GM19463 (cell line): ENCODE data around the gene KCNMA1.

Experiments used
- ATAC-seq: cut with Tn5 transposase; IDR thresholded peaks from one replicate; pipeline ENCODE4 v1.9.1; 2021; ENCODE audit warnings: mild to moderate bottlenecking, moderate library complexity; ENCODE audit not compliant: unreplicated experiment

The KCNMA1 gene

DNA sequence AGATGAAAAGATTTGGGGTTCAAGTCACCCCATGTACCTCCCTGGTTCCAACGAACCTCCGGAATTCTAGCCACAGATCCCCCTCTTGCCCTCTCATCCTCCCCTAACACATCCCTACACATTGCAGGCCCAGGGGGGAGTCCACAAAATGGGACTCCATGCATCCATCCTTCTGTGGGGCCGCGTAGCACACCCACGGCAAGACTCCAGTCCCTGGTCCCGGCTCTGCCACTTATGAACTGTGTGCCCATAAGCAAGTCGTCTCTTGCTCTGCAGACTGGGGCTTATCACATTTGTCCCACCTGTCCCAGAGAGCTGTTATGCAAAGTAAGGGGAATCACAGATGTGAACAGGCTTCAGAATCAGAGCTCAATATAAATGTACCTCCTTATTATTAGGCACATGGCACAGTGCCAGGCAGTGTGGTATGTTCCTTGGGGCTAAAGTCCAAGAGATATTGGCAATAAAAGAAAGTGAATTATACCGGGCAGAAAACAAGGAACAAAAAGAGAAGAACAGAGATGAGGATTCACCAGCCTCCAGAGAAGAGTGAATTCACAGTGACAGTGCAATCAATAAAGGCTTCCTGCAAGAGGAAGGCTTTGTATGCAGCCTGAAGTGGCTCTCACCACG is 73.9 kb downstream of the KCNMA1 start:
- ATAC-seq, result no peak

DNA sequence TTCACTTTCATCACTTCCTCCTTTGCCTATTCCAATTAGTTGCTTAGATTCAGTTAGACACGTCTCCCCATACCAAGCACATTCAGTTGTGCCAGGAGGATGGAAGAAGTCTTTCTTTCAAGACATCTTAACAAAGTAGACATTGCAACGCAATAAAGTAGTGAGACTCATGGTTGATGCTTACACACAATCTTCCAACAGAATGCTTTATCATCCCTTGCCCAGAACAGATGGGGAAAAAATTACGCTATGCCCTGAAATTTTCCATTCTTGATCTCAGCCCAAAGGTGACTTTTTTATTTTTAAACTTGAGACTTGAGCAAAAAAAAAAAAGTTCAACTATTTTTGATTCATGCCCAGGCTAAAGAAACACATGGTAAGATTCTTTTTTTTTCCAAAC is 74.9 kb downstream of the KCNMA1 start:
- ATAC-seq, result no peak

DNA sequence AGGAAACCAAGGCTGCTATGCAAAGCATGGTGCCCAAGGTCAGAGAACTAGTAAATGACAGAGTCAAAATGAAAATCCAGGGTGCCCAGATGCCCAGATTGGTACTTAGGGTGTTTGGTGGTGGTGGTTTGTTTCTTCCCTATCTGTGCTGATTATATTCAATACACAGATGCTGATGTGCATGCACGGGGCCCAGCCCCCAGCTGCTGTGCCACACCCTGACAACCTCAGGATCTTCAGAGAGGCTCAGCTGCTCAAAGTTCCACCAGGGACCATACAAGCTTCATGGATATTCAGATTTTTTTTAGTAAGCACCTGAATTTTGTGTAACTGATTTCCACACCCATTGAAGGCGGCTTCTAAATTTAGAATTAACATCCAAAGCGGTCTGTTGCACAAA is 75.6 kb downstream of the KCNMA1 start:
- no peak for ATAC-seq

DNA sequence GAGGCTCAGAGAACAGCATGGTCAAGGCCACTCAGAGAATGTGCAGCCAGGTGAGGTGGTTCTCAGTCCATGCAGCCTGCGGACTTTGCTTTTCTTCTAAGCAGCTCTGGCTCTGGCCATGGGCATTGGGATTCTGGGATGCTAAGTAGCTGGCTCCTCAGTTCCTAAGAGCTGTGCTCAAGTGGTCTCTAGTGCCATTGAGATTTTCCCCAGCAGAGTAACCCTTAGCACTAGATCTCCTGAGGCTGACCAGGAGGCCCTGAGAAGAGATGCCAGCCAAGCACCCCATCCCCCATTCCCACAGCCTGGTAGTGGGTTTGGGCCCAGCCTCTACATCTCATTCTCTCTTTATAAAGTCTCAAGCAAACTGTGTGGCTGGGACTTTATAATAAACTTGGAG is 77.1 kb downstream of the KCNMA1 start:
- ATAC-seq, result no peak

DNA sequence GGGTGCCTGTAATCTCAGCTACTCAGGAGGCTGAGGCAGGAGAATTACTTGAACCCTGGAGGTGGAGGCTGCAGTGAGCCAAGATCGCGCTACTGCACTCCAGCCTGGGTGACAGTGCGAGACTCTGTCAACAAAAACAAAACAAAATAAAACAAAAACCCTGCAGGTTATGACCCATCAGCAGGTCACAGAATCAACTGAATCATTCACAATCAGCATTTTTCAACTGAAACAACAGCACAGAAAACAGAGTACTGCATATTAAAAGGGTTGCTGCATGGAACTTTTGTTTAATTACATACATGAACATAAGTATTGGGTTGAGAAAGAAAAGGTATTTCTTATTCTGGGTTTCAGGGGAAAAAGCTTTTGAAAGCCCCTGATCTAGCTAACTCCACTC is 77.6 kb downstream of the KCNMA1 start:
- no peak for ATAC-seq

DNA sequence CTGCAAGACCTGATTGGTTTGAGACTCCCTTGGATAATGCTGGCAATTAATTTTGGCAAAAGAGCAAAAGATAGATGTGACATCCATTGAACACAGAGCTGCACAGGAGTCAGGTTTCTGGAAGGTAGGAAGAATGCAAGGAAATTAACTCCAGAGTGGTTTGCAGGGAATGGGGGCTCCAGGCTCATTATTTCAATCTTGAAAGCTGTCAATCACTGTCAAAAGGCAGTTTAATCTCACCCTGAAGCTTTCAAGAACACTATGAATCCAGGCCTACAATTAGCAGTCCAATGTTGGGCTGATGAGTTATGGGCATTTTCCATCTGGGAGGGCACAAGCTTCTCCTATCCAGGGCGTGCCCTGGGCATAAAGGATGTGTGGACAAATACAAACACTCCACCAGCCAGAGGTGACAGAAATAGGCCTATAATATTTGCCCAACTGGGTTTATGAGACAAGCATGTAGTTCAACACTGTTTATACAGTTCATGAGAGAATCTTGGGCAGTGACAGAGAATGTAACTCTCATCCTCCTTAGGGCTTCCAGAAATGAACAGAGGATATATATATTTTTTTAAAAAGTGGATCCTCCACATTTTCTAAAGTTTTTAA is 80.5 kb downstream of the KCNMA1 start:
- no peak for ATAC-seq

DNA sequence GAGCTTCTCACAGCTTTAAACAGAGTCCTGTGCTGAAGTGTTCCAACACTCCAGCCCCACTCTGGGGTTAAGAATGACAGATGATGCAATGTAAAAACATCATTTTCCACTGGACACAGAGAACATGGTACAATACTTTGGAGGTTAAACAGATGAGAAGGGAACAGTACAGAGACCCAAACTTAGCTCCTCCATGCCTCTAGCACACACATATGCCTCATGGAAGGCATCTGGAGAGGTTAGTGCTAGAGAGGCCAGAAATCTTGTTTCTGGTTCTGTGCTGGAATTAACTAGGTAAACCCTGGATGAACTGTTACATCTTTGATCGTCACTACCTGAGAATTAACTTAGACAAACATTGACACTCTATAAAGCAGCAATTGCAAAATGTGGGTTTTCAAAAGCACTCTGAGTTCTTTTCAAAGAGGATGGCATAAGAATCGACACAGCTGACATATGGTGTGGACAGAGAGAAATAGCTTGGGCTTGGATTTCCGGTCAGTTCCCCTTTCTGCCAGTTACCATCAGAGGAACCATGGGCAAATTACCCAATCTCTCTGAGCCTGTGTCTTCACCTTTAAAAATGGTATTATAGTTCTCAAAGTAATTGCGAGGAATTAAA is 81.9 kb downstream of the KCNMA1 start:
- ATAC-seq, result no peak

DNA sequence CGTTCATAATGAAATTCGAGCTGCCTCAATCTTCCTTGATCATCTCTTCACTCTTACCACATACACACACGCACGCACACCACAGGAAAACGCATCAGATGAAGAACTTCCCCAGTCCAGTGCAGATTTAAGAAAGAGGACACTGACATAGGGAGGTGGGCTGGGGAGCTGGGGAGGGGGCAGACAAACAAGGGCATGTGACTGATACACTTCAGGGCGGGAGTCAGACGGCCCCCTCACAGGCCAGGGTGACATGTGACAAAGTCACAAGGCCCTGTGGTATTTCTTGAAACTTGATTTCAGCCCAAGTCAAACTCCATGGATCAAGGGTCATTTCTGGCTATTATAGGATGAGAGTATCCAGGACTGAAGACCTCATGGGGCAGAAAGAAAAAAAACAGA is 82.6 kb downstream of the KCNMA1 start:
- ATAC-seq, result no peak

DNA sequence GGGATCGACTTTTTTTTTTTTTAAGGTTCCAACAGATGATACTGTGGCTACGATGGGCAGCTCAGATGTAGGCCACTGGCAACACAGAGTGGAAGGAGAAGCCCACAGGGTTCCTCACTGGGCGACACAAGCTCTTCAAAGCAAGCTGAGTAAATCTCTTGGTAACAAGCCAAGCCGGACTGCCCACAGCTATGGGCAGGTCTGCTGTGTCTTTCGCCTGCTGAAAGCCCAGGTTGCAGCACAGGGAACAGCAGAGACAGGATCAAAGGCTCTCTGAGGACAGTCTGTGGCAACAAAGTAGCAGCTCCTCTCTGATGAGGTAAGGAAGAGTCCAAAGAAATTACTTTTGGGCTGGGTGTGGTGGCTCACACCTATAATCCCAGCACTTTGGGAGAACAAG is 83.6 kb downstream of the KCNMA1 start:
- ATAC-seq, result no peak

DNA sequence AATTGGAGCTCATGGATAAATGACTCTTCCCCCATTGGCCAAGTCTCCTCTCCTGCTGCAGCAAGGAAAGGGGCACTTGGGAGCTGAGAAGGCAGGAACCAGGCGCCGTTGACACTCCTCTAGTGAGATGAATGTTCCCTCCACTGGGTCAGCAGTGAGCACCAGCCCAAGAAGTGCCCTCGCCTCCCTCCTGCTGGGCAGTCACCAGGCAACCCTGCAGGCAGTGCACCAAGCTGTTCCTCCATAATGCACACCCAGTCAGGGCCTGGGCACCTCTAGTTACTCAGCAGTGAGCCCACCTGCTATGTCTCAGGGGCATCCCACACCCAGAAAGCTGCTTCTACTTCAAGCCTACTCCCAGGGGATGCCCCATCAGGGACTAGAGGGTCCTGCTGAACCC is 84.3 kb downstream of the KCNMA1 start:
- no peak for ATAC-seq

DNA sequence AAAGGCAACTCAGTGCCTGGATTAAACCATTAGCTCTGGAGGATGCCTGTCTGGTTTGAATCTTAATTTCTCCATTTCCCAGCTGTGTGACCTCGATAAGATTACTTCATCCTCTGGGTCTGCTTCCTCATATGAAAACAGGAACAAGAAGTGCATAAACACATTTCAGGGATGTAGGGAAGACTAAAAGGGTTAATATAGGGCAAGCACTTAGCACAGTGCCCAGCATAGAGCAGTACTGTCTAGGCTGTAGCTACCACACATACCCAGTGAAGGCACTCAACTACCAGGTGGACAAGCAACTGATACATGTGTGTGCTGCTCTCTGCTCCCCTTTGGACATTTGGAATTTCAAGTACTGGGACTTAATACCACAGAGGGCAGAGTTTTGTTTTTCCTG is 85.4 kb downstream of the KCNMA1 start:
- no peak for ATAC-seq

DNA sequence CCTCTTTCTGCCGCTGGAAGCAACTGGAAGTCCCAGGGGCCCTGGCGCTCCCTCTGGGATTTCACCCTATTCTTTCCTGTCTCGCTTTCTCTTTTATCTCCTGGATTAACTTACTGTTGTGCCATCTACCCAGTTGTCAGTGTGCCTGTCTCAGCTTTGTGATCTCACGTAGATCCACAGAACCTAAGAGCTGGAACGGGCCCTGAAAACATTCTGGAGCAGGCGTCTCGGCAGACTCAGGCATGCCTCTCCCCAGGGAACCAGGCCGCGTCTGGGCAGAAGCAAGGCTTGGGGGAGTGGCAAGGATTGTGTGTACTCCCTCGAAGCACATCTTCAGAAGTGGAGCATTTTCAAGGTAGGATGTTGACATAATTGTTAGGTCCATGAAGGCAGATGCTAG is 87.2 kb downstream of the KCNMA1 start:
- ATAC-seq, result no peak

DNA sequence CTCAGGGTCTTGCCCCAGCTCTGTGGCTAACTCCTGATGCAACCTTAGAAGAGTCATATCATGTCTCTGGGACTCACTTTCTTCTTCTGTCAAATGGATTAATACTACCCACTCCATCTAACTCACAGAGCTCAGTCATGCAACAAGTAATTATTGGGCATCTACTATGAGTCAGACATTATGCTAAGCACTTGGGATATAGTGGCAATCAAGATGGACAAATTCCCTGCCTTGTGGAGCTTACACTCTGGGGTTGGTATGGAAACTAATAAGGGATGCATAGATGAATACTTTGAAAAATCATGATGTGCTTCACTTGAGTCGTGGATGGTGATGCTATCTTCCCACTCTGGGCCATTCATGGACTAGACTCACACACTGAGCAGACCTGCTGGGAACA is 88.9 kb downstream of the KCNMA1 start:
- no peak for ATAC-seq

DNA sequence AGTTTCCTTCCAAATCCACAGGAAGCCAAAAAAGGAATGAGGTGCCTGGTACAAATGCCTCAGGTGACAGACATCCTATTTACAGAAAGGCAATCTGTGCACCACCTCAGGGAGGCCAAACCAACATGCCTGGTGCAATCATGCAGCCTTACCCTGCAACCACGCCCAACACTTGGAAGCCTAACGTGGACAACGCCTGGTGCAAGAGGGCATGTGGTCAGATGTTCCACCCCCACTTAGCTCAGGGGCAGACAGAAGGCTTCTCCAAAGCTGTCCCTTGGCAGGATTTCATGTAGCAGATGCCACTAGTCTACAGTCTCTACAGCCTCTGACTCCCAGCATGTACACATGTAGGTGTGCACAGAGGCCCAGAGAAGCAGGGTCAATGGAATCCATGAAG is 89.5 kb downstream of the KCNMA1 start:
- ATAC-seq, result no peak

DNA sequence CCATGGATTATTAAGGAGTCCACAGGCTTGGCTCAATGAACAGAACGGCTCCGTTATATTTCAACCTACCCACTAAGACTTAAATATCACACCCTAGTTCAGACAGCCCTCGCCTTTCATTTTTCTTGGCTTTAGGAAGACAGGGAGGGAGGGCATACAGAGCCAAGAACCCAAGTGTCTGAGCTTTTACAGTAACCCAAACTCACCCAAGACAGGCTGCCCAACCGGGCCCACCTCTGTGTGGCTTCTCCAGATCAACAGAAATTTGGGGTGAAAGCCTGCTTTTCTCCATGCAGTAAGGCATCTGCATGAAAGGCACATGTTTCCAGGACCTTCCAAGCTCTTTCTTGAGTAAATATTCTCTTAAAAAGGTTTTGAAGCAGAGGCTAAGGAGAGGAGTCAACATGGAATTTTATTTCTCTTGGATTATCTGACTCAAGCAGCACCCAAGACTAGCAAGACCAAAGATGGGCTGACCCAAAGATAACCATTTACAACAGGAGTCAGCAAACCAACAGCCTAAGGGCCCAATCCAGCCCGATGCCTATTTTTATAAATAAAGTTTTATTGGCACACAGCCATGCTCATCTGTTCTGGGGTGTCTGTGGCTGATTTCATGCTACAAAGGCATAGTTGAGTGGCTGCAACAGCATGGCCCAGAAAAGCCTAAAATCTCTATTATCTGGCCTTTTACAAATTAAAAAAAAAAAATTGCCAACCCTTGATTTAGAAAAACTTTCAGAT is 90.1 kb downstream of the KCNMA1 start:
- ATAC-seq, result no peak

DNA sequence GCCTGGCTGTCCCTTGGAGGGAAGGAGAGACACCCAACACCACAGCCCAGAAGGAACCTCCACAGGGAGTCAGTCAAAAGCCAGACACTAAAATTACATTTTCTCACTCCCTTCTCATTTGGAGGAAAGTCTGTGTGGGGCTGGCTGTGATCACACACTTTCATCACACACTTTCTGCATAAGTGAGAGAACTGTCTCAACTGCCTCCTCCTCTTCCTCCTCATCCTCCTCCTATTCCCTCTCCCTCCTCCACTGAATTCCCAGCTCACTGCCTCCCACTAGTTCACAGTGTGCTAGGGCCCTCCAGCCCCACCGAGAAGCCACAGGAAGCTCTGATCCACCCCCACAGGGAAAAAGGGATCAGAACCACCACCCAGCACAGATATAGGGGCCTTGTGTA is 91.6 kb downstream of the KCNMA1 start:
- no peak for ATAC-seq

DNA sequence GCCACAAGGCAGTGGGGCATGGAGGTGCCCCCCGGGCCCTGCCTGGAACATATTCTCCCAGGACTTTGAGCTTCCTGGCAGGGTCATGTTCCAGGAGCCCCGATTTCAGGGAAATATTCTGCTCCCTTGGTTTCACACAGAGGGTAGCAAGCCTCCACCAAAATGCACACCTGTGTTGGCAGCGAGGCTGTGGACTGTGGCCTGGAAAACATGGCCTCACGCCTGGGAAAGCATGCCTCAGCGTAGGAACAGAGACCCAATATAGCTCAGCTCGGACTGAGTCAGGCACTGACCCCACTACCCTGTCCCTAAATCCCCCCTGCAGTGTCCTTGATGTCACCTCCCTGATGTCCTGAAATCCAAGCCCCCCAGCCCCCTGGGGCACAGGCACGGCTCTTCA is 92.0 kb downstream of the KCNMA1 start:
- no peak for ATAC-seq

DNA sequence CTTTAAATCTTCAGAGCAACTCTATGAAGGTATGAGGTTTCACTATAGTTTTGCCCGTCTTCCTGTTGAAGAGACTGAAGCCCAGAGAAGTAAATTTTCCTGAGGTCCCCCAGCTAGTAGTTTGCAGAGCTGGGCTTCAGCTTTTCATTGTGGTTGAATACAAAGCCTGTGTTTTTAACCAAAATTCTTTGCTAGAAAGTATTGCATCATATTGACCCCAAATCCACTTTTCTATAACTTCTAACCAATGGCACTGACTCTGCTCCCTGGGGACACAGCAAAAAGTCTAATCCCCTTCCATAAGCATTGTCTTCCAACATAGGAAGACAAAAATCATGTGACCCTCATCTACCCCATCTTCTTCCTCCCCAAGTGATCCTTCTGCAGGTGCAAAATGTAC is 93.0 kb downstream of the KCNMA1 start:
- ATAC-seq, result no peak

DNA sequence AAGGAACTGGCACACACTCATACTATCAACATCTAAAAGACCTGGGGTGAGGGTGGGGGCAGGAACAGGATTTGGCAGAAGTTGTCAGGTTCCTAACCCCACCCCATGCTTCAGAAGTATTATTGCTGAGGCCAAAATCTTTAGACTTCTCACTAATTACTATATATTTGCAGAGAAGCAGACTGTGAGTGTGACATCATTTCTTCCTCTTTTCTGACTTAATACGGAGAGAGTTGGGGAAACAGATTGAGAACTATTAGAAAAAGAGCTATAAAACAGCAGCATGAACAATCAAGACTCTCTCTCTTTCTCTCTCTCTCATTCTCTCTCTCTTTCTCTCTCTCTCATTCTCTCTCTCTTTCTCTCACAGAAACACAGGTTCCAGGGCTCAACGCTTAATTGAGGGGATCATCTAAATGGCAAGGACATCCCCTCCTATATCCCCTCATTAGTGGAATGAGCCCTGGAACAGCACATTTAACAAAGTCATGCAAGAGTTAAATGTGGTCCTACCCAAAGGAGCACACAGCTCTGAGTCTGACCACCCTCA is 94.8 kb downstream of the KCNMA1 start:
- ATAC-seq, result no peak

DNA sequence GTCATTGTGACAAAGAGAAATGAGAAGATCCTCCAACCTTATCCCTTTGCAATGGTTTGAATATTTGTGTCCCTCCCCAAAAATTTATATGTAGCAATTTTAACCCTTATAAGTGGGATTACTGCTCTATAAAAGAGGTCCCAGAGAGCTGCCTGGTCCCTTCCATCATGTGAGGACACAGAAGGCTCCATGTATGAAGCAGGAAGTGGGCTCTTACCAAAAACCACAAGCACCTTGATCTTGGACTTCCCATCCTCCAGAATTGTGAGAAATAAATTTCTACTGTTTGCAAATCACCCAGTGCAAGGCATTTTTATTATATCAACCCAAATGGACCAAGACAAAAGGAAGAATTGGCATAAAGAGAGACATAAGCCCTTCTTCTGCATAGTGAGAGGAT is 95.7 kb downstream of the KCNMA1 start:
- no peak for ATAC-seq

DNA sequence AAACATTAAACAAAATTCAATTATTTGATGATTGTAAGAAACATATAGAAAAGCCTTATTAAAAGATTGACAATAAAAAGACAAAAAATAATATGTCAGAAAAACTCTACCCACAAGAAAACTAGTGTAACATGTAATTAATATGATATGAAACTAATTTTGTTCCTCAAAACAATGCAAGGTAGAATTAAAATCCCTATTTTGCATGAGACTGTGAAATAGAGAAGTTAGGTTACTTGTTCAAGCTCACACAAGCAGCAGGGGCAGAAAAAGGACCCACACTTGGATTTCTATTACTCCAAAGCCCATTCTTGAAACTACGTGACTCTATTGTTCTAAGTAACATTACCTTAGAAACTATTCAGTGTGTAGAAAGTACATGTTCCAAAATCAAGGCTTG is 96.4 kb downstream of the KCNMA1 start:
- no peak for ATAC-seq
